K562 (cell line): ENCODE results near the gene TRIM3. TPM values are rescaled to one million over a fixed set of nuclear protein-coding genes. Genes with fewer than 3 reads are reported as not detected.

ENCODE experiments used
- ATAC-seq: fragments of 200-7000 bp; cut with Tn5 transposase; 3 replicates; pipeline ENCODE4 v1.9.1; 2020; ENCODE audit warnings: moderate library complexity
- BruUV-seq: library from RNA; stranded (reverse); fragments of 400-500 nt; replicated peaks from 2 replicates; lab custom pipeline; 2021; lab: Mats Ljungman, UMichigan
- CTCF ChIA-PET: fragments of 300-600 bp; formaldehyde crosslinking; extraction: SDS; loops from one replicate; lab custom pipeline; 2021; ENCODE audit warnings: low intra/inter-chr PET ratio; lab: Yijun Ruan, JAX
- POLR2A ChIA-PET: fragments of 300-600, 350-650 bp; sonication (Branson Sonifier 250); formaldehyde crosslinking; extraction: SDS; loops from one replicate; lab custom pipeline; 2021; ENCODE audit warnings: antibody characterized with exemption, inconsistent platforms; lab: Yijun Ruan, JAX
- DNase-seq, 4 experiments: peaks; one replicate each; pipeline versions ENCODE4 v3.0.0 to v3.0.0-alpha.2; 2011 to 2018; ENCODE audit warnings: low spot score in 3 of 4, mixed read lengths in 3 of 4; ENCODE audit errors: extremely low read depth in 1 of 4
- FAIRE-seq: peaks from 2 replicates; lab custom pipeline; 2011; peaks lifted over from hg19 to GRCh38; lab: Jason Lieb, UNC
- H2AFZ ChIP-seq: 2 replicates; pipeline ENCODE4 v1.6.0; 2011; ENCODE audit warnings: low read depth, low read length, control low read depth, inconsistent platforms
- H3K27ac ChIP-seq: fragments of 200-600 bp; 3 replicates; pipeline ENCODE4 v1.8.0; 2011; ENCODE audit warnings: low read depth, mild to moderate bottlenecking, control low read depth, inconsistent platforms, low read length, moderate library complexity, mixed read lengths; ENCODE audit errors: extremely low read depth
- H3K27me3 ChIP-seq, 2 experiments: fragments of 300-600 bp in 1 of 2; 2 replicates in 1 of 2; 3 replicates in 1 of 2; pipeline versions ENCODE4 v1.6.0 to v1.8.0; 2011; ENCODE audit warnings: inconsistent platforms in 2 of 2, low read length in 2 of 2, mild to moderate bottlenecking in 1 of 2, mixed read lengths in 1 of 2, moderate library complexity in 1 of 2; ENCODE audit not compliant: control insufficient read depth in 2 of 2, insufficient read depth in 2 of 2
- H3K36me3 ChIP-seq: fragments of 300-600 bp; 3 replicates; pipeline ENCODE4 v1.8.0; 2011; ENCODE audit warnings: mild to moderate bottlenecking, low read length, inconsistent platforms; ENCODE audit not compliant: control insufficient read depth, insufficient read depth
- H3K4me1 ChIP-seq, 2 experiments: fragments of 200-600 bp in 1 of 2; replicated peaks in 1 of 2; 2 replicates in 1 of 2; 3 replicates in 1 of 2; pipeline versions ENCODE4 v1.5.1 to v1.8.0; 2011; ENCODE audit warnings: inconsistent platforms in 2 of 2, low read length in 2 of 2, mild to moderate bottlenecking in 1 of 2, mixed read lengths in 1 of 2, moderate library complexity in 1 of 2; ENCODE audit not compliant: control insufficient read depth in 2 of 2, insufficient read depth in 2 of 2
- H3K4me2 ChIP-seq: 2 replicates; pipeline ENCODE4 v1.6.1; 2011; ENCODE audit warnings: low read length, control low read depth, inconsistent platforms, mixed read lengths; ENCODE audit not compliant: insufficient read depth
- H3K4me3 ChIP-seq: fragments of 200-600 bp; sonication (generic), shearing (Covaris generic); 2 replicates; pipeline ENCODE4 v1.5.1; 2016; ENCODE audit warnings: control low read depth, inconsistent platforms
- H3K79me2 ChIP-seq: fragments of 200-600 bp; 3 replicates; pipeline ENCODE4 v1.8.0; 2011; ENCODE audit warnings: low read length, inconsistent platforms; ENCODE audit not compliant: control insufficient read depth, insufficient read depth
- H3K9ac ChIP-seq, 2 experiments: 2 replicates each; pipeline versions ENCODE4 v1.6.0 to v1.6.1; 2011; ENCODE audit warnings: low read depth in 2 of 2, low read length in 2 of 2, control low read depth in 1 of 2, inconsistent platforms in 1 of 2, mild to moderate bottlenecking in 1 of 2, mixed read lengths in 1 of 2; ENCODE audit not compliant: insufficient read depth in 1 of 2
- H3K9me1 ChIP-seq: one replicate; pipeline ENCODE4 v1.6.0; 2011; ENCODE audit warnings: inconsistent platforms, mild to moderate bottlenecking, low read length, moderate library complexity; ENCODE audit not compliant: control insufficient read depth, insufficient read depth
- H3K9me3 ChIP-seq: replicated peaks from 2 replicates; pipeline ENCODE4 v1.5.1; 2011; ENCODE audit warnings: low read depth, low read length, inconsistent platforms; ENCODE audit not compliant: control insufficient read depth, insufficient read depth
- H4K20me1 ChIP-seq: replicated peaks from 2 replicates; pipeline ENCODE4 v1.6.1; 2011; ENCODE audit warnings: low read length, inconsistent platforms, mixed read lengths; ENCODE audit not compliant: control insufficient read depth, insufficient read depth
- CREM ChIP-seq: IDR thresholded peaks from 2 replicates; pipeline ENCODE4 v1.6.1; 2014; ENCODE audit warnings: antibody characterized with exemption, low read depth
- ELF1 ChIP-seq: fragments of 200-800 bp; sonication (Bioruptor generic); IDR thresholded peaks from 2 replicates; pipeline ENCODE4 v1.6.1; 2016; ENCODE audit warnings: missing genetic modification characterization, missing compliant biosample characterization
- FOSL1 ChIP-seq: fragments of 200-800 bp; sonication (Bioruptor generic); conservative IDR thresholded peaks from 2 replicates; pipeline ENCODE4 v1.6.1; 2016; ENCODE audit warnings: missing genetic modification characterization, missing compliant biosample characterization
- GTF3C2 ChIP-seq: IDR thresholded peaks from 3 replicates; pipeline ENCODE4 v1.6.1; 2011; ENCODE audit warnings: borderline replicate concordance, mild to moderate bottlenecking, moderate library complexity; ENCODE audit not compliant: insufficient read length; ENCODE audit errors: extremely low read depth
- HIVEP1 ChIP-seq: fragments of 250-450 bp; sonication (Bioruptor Pico); IDR thresholded peaks from 2 replicates; pipeline ENCODE4 v1.4.0; 2020; ENCODE audit warnings: mild to moderate bottlenecking
- HMG20B ChIP-seq: fragments of 250-450 bp; sonication (Bioruptor Pico); IDR thresholded peaks from 2 replicates; pipeline ENCODE4 v1.5.0; 2021; ENCODE audit warnings: mild to moderate bottlenecking
- JUNB ChIP-seq: fragments of 450-650 bp; formaldehyde crosslinking; conservative IDR thresholded peaks from 2 replicates; pipeline ENCODE4 v1.4.0; 2020; ENCODE audit warnings: mild to moderate bottlenecking
- RBBP5 ChIP-seq: fragments of 200-600 bp; sonication (generic); IDR thresholded peaks from 2 replicates; pipeline ENCODE4 v1.6.1; 2012; ENCODE audit warnings: borderline replicate concordance, mild to moderate bottlenecking, low read length, control low read depth, inconsistent platforms; ENCODE audit not compliant: insufficient read depth, poor library complexity, severe bottlenecking
- RBM39 ChIP-seq: fragments of 200-400 bp; formaldehyde crosslinking; optimal IDR thresholded peaks from 2 replicates; pipeline ENCODE3; 2018; ENCODE audit warnings: low read depth, low read length
- SREBF2 ChIP-seq: sonication (generic); formaldehyde crosslinking; IDR thresholded peaks from 2 replicates; pipeline ENCODE4 v1.4.0; 2020; ENCODE audit warnings: mild to moderate bottlenecking, missing genetic modification reagents
- TEAD2 ChIP-seq: fragments of 450-650 bp; IDR thresholded peaks from 2 replicates; pipeline ENCODE4 v1.6.1; 2016; ENCODE audit warnings: missing genetic modification characterization, control low read depth, missing compliant biosample characterization
- ZBTB17 ChIP-seq: fragments of 450-650 bp; formaldehyde crosslinking; IDR thresholded peaks from 2 replicates; pipeline ENCODE4 v1.4.0; 2020; ENCODE audit warnings: mild to moderate bottlenecking
- ZC3H11A ChIP-seq: IDR thresholded peaks from 2 replicates; pipeline ENCODE4 v1.6.1; 2012; ENCODE audit warnings: low read depth, low read length, improper control_type of control experiment
- WGBS: fragments of 100-300 bp; shearing (Covaris generic); methylation state at CpG from one replicate; pipeline ENCODE4 v1.1.6; 2016; ENCODE audit warnings: low coverage, mixed read lengths; ENCODE audit not compliant: insufficient coverage; ENCODE audit errors: missing lambda C conversion rate; 5-methylcytosine and 5-hydroxymethylcytosine counted together
- in situ Hi-C: fragments of 300-500 bp; cut with MboI; formaldehyde crosslinking; loops from 4 replicates; pipeline ENCODE4 v1.15.0; 2018; ENCODE audit warnings: inconsistent platforms, mixed read lengths
- intact Hi-C: fragments of 100-400 bp; cut with micrococcal nuclease; formaldehyde crosslinking; loops from 2 replicates; pipeline ENCODE4 v1.14.2; 2022
- polyA plus RNA-seq, 8 experiments: library from polyadenylated mRNA; depleted of rRNA in 4 of 8; stranded (reverse) in 5 of 8; unstranded in 3 of 8; fragments of >200 nt; fragmentation: Nextera tagmentation in 2 of 8; fragmentation: Illumina TruSeq in 1 of 8; extraction: Ambion mirVana in 2 of 8; extraction: Trizol in 1 of 8; gene quantifications; 2 replicates each; pipeline versions ENCODE4 v1.2.1 to v1.2.3, GENCODE V29; 2011 to 2014; ENCODE audit warnings: inconsistent platforms in 1 of 8, missing spikeins in 1 of 8
- total RNA-seq, 7 experiments: library from RNA; depleted of rRNA in 6 of 7; stranded (reverse); fragments of >200 nt in 6 of 7; fragmentation: Illumina TruSeq in 2 of 7; extraction: Trizol in 2 of 7; gene quantifications; 2 replicates each; pipeline versions ENCODE4 v1.2.1 to v1.2.3, GENCODE V29; 2011 to 2021; ENCODE audit warnings: low replicate concordance in 1 of 7
- TF ChIP-seq, protein P1 (sequence below): IDR thresholded peaks from 2 replicates; pipeline ENCODE4 v1.6.1; 2011; ENCODE audit warnings: borderline replicate concordance, low read depth, mild to moderate bottlenecking, moderate library complexity, low read length; ENCODE audit not compliant: insufficient read depth, poor library complexity, severe bottlenecking
- TF ChIP-seq, protein P2 (sequence below): fragments of 250-450 bp; sonication (Bioruptor Pico); IDR thresholded peaks from 2 replicates; pipeline ENCODE4 v1.9.0; 2021; ENCODE audit warnings: mild to moderate bottlenecking, inconsistent platforms

TRIM3 gene
- total and polyA plus RNA-seq, 9 of the 15 experiments (the other 6 are each of a cell fraction or from before 2014, with no cell fraction given), result 0.45 to 9.2 (median 4.7) TPM

- TF ChIP-seq CREM, result no peak
- TF ChIP-seq JUNB (CRISPR knock-in tag), result no peak
- TF ChIP-seq GTF3C2, result no peak
- no peak for TF ChIP-seq ELF1 (tag)
- TF ChIP-seq RBM39, result no peak
- no peak for TF ChIP-seq HIVEP1 (CRISPR knock-in tag)
Measured at GRCh38 chr11:6489306-6489705, 15.6 kb upstream of the TRIM3 start (continued).

- H3K4me1 ChIP-seq, result no peaks in the 10 kb centered on the region; a peak in 1 of 5 replicates
- FAIRE-seq (no peak), ATAC-seq (peak; percentile 21; the same call in 2 of the 3 replicates), DNase-seq (no peak)
- H3K9ac ChIP-seq, result no peak overlapping the region
- in situ Hi-C loops, result no loop called here
- H4K20me1 ChIP-seq, result no peaks in the 10 kb centered on the region
- intact Hi-C loops, result no loop called here
- CTCF ChIA-PET, result no interaction called here
- BruUV-seq, result no TSS peak
- H3K79me2 ChIP-seq, result peaks cover 5% of the 10 kb centered on the region; the same call in 1 of the 3 replicates
- no peaks in the 10 kb centered on the region for H3K9me1 ChIP-seq
- no peak overlapping the region for H2AFZ ChIP-seq
- POLR2A ChIA-PET, result interaction anchor here (4.9 kb wide), 1 partner anchor 11 kb away, joined by 33 read pairs; the partner anchor contains the start of gene DNHD1
- no peaks in the 10 kb centered on the region for H3K9me3 ChIP-seq
- no peaks in the 10 kb centered on the region for H3K27me3 ChIP-seq
- no peak overlapping the region for H3K27ac ChIP-seq
- WGBS, result 90% methylated on average over 3 of the region's 3 CpGs
- H3K36me3 ChIP-seq, result peaks cover 77% of the 10 kb centered on the region
- no peak overlapping the region for H3K4me3 ChIP-seq
- no peak overlapping the region for H3K4me2 ChIP-seq
- TF ChIP-seq ZC3H11A (no peak), ZBTB17 (CRISPR knock-in tag) (no peak), FOSL1 (tag) (no peak), SREBF2 (no peak), HMG20B (CRISPR knock-in tag) (no peak), TEAD2 (tag) (no peak), RBBP5 (no peak)
- TF ChIP-seq, protein P1, sequence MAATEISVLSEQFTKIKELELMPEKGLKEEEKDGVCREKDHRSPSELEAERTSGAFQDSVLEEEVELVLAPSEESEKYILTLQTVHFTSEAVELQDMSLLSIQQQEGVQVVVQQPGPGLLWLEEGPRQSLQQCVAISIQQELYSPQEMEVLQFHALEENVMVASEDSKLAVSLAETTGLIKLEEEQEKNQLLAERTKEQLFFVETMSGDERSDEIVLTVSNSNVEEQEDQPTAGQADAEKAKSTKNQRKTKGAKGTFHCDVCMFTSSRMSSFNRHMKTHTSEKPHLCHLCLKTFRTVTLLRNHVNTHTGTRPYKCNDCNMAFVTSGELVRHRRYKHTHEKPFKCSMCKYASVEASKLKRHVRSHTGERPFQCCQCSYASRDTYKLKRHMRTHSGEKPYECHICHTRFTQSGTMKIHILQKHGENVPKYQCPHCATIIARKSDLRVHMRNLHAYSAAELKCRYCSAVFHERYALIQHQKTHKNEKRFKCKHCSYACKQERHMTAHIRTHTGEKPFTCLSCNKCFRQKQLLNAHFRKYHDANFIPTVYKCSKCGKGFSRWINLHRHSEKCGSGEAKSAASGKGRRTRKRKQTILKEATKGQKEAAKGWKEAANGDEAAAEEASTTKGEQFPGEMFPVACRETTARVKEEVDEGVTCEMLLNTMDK, result no peak
- TF ChIP-seq, protein P2, sequence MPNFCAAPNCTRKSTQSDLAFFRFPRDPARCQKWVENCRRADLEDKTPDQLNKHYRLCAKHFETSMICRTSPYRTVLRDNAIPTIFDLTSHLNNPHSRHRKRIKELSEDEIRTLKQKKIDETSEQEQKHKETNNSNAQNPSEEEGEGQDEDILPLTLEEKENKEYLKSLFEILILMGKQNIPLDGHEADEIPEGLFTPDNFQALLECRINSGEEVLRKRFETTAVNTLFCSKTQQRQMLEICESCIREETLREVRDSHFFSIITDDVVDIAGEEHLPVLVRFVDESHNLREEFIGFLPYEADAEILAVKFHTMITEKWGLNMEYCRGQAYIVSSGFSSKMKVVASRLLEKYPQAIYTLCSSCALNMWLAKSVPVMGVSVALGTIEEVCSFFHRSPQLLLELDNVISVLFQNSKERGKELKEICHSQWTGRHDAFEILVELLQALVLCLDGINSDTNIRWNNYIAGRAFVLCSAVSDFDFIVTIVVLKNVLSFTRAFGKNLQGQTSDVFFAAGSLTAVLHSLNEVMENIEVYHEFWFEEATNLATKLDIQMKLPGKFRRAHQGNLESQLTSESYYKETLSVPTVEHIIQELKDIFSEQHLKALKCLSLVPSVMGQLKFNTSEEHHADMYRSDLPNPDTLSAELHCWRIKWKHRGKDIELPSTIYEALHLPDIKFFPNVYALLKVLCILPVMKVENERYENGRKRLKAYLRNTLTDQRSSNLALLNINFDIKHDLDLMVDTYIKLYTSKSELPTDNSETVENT, result no peak
Measured at GRCh38 chr11:6488821-6489220, 15.1 kb upstream of the TRIM3 start.
